HG03354 (cell line): Measurements from ENCODE around the gene CDKN2D.
"Not testable (repeated sequence)": the region's sequence is repeated elsewhere in the genome, so short reads cannot be mapped to it uniquely, and the experiment has no call there.

Experiments
- ATAC-seq: cut with Tn5 transposase; IDR thresholded peaks from one replicate; pipeline ENCODE4 v1.9.1; 2021; ENCODE audit warnings: mild to moderate bottlenecking; ENCODE audit not compliant: unreplicated experiment, poor library complexity, severe bottlenecking

The CDKN2D gene

GRCh38 chr19:10533646-10534386, 35.0 kb downstream of the CDKN2D start:
- no peak for ATAC-seq

- ATAC-seq: no peak
Observed at GRCh38 chr19:10532457-10532856, 36.3 kb downstream of the CDKN2D start.

GRCh38 chr19:10526887-10527286, 41.9 kb downstream of the CDKN2D start:
- ATAC-seq: not testable (repeated sequence)

- no peak for ATAC-seq
Observed at GRCh38 chr19:10525636-10526035, 43.1 kb downstream of the CDKN2D start.

GRCh38 chr19:10523135-10523636, 45.6 kb downstream of the CDKN2D start:
- ATAC-seq: no peak

- no peak for ATAC-seq
Observed at GRCh38 chr19:10521461-10522171, 47.2 kb downstream of the CDKN2D start.

GRCh38 chr19:10520652-10521318, 48.0 kb downstream of the CDKN2D start:
- no peak for ATAC-seq

GRCh38 chr19:10519421-10519820, 49.4 kb downstream of the CDKN2D start:
- no peak for ATAC-seq

- ATAC-seq: no peak
Observed at GRCh38 chr19:10518444-10519361, 50.1 kb downstream of the CDKN2D start.

GRCh38 chr19:10517760-10518443, 50.9 kb downstream of the CDKN2D start:
- no peak for ATAC-seq

- no peak for ATAC-seq
Observed at GRCh38 chr19:10517361-10517759, 51.4 kb downstream of the CDKN2D start, which contains the start of gene S1PR5. S1PR5 (minus strand) TSS chr19:10517447; CDS start chr19:10515011, 2,436 bp downstream.

GRCh38 chr19:10516671-10517286, 52.0 kb downstream of the CDKN2D start:
- no peak for ATAC-seq
